Suprapubic skin (tissue), 4 donors: ENCODE data around the gene PJVK. TPM values are rescaled to one million over a fixed set of nuclear protein-coding genes. Genes with fewer than 3 reads are reported as not detected.
A peak's percentile ranks its signal among the peaks of the same experiment; 100 is the strongest.
"Not testable (repeated sequence)": the region's sequence is repeated elsewhere in the genome, so short reads cannot be mapped to it uniquely, and the experiment has no call there.

ENCODE experiments used
- DNase-seq, 2 donors: peaks; one replicate each; pipeline ENCODE4 v3.0.0-alpha.2; 2019; ENCODE audit warnings: low spot score in 2 of 2
- H3K27ac ChIP-seq: fragments of 200-600 bp; sonication (generic); one replicate; pipeline ENCODE4 v1.5.1; 2019
- H3K27me3 ChIP-seq: fragments of 200-600 bp; sonication (generic); one replicate; pipeline ENCODE4 v1.5.1; 2019
- H3K36me3 ChIP-seq: fragments of 200-600 bp; sonication (generic); one replicate; pipeline ENCODE4 v1.5.1; 2019
- H3K4me1 ChIP-seq: fragments of 200-600 bp; sonication (generic); one replicate; pipeline ENCODE4 v1.5.1; 2019
- H3K4me3 ChIP-seq: fragments of 200-600 bp; sonication (generic); one replicate; pipeline ENCODE4 v1.5.1; 2019; ENCODE audit warnings: mild to moderate bottlenecking
- H3K9me3 ChIP-seq: fragments of 200-600 bp; sonication (generic); one replicate; pipeline ENCODE4 v1.5.1; 2019
- CTCF ChIP-seq, 2 donors: fragments of 200-600 bp in 1 of 2; fragments of 450-650 bp in 1 of 2; sonication (generic) in 1 of 2; IDR thresholded peaks; one replicate each; pipeline ENCODE4 v1.5.1; 2016 to 2019; ENCODE audit warnings: antibody characterized with exemption in 2 of 2, mild to moderate bottlenecking in 1 of 2, moderate library complexity in 1 of 2
- EP300 ChIP-seq: sonication (generic); formaldehyde crosslinking; IDR thresholded peaks from one replicate; pipeline ENCODE4 v1.6.1; 2017; ENCODE audit warnings: antibody characterized with exemption
- POLR2A ChIP-seq, 2 donors: fragments of 450-650 bp; IDR thresholded peaks; one replicate each; pipeline ENCODE4 v1.6.1; 2017; ENCODE audit warnings: antibody characterized with exemption in 2 of 2, mild to moderate bottlenecking in 2 of 2, moderate library complexity in 2 of 2
- POLR2AphosphoS5 ChIP-seq, 3 donors: sonication (generic); formaldehyde crosslinking; IDR thresholded peaks; one replicate each; pipeline ENCODE4 v1.6.1; 2017; ENCODE audit warnings: antibody characterized with exemption in 3 of 3
- WGBS: methylation state at CpG from one replicate; pipeline ENCODE4 v1.1.5; 2018; 5-methylcytosine and 5-hydroxymethylcytosine counted together
- total RNA-seq, 4 donors: library from RNA; depleted of rRNA; stranded (reverse); fragments of >200 nt; gene quantifications; one replicate each; pipeline ENCODE4 v1.1.0, GENCODE V29; 2016

PJVK gene
- total RNA-seq, 4 donors from 2014 or later = 1.7 to 6.6 (median 2.7) TPM

GRCh38 chr2:178452334-178452733 is 1.2 kb downstream of the PJVK start:
- Histone ChIP-seq H3K4me1 (peaks cover 32% of the 10 kb centered on the region), H3K27me3 (no peaks in the 10 kb centered on the region), H3K27ac (peak overlapping the region; percentile 100), H3K9me3 (no peaks in the 10 kb centered on the region), H3K4me3 (peak overlapping the region; percentile 99), H3K36me3 (peaks cover 8% of the 10 kb centered on the region)
- 91% methylated on average over 2 of the region's 2 CpGs for WGBS
- no peak for DNase-seq
- TF ChIP-seq POLR2AphosphoS5 (IDR thresholded peaks at IDR 0.05) = no peak
- TF ChIP-seq CTCF (IDR thresholded peaks at IDR 0.05) = no peak
- no peak for TF ChIP-seq EP300
- TF ChIP-seq POLR2A (IDR thresholded peaks at IDR 0.05) = no peak

- no peaks in the 10 kb centered on the region for H3K27me3 ChIP-seq
- H3K4me3 ChIP-seq = no peak overlapping the region
- TF ChIP-seq POLR2AphosphoS5 (IDR thresholded peaks at IDR 0.05) (no peak), CTCF (IDR thresholded peaks at IDR 0.05) (no peak), POLR2A (IDR thresholded peaks at IDR 0.05) (no peak), EP300 (no peak)
- WGBS = 65% methylated on average over 5 of the region's 5 CpGs
- no peaks in the 10 kb centered on the region for H3K9me3 ChIP-seq
- peaks cover 7% of the 10 kb centered on the region for H3K36me3 ChIP-seq
- no peak for DNase-seq
- H3K4me1 ChIP-seq = peaks cover 32% of the 10 kb centered on the region
- H3K27ac ChIP-seq = no peak overlapping the region
Measured at GRCh38 chr2:178452870-178453269, 1.7 kb downstream of the PJVK start.

GRCh38 chr2:178455947-178456346 is 4.8 kb downstream of the PJVK start:
- H3K27me3 ChIP-seq = no peaks in the 10 kb centered on the region
- no peak for DNase-seq
- 89% methylated on average over 5 of the region's 5 CpGs for WGBS
- H3K4me3 ChIP-seq = no peak overlapping the region
- H3K4me1 ChIP-seq = peaks cover 8% of the 10 kb centered on the region
- H3K27ac ChIP-seq = no peak overlapping the region
- TF ChIP-seq EP300 = no peak
- TF ChIP-seq POLR2AphosphoS5 (IDR thresholded peaks at IDR 0.05) = no peak
- TF ChIP-seq CTCF (IDR thresholded peaks at IDR 0.05) = no peak
- TF ChIP-seq POLR2A (IDR thresholded peaks at IDR 0.05) = no peak
- no peaks in the 10 kb centered on the region for H3K9me3 ChIP-seq
- H3K36me3 ChIP-seq = no peaks in the 10 kb centered on the region

- no peaks in the 10 kb centered on the region for H3K9me3 ChIP-seq
- H3K4me3 ChIP-seq = no peak overlapping the region
- no peak overlapping the region for H3K27ac ChIP-seq
- H3K4me1 ChIP-seq = peaks cover under 1% of the 10 kb centered on the region
- H3K36me3 ChIP-seq = no peaks in the 10 kb centered on the region
- 95% methylated on average over 11 of the region's 11 CpGs for WGBS
- TF ChIP-seq POLR2A (IDR thresholded peaks at IDR 0.05) (no peak), CTCF (IDR thresholded peaks at IDR 0.05) (no peak), POLR2AphosphoS5 (IDR thresholded peaks at IDR 0.05) (no peak), EP300 (no peak)
- DNase-seq = no peak
- H3K27me3 ChIP-seq = no peaks in the 10 kb centered on the region
Measured at GRCh38 chr2:178457390-178457886, 6.3 kb downstream of the PJVK start.

GRCh38 chr2:178469219-178469849 is 18.2 kb downstream of the PJVK start:
- H3K27me3 ChIP-seq = no peaks in the 10 kb centered on the region
- H3K36me3 ChIP-seq = peaks cover 11% of the 10 kb centered on the region
- TF ChIP-seq POLR2A (IDR thresholded peaks at IDR 0.05) (no peak), POLR2AphosphoS5 (IDR thresholded peaks at IDR 0.05) (no peak), CTCF (IDR thresholded peaks at IDR 0.05) (no peak), EP300 (no peak)
- H3K9me3 ChIP-seq = no peaks in the 10 kb centered on the region
- H3K4me1 ChIP-seq = no peaks in the 10 kb centered on the region
- no peak for DNase-seq
- 92% methylated on average over 7 of the region's 7 CpGs for WGBS
- H3K27ac ChIP-seq = no peak overlapping the region
- no peak overlapping the region for H3K4me3 ChIP-seq

DNA sequence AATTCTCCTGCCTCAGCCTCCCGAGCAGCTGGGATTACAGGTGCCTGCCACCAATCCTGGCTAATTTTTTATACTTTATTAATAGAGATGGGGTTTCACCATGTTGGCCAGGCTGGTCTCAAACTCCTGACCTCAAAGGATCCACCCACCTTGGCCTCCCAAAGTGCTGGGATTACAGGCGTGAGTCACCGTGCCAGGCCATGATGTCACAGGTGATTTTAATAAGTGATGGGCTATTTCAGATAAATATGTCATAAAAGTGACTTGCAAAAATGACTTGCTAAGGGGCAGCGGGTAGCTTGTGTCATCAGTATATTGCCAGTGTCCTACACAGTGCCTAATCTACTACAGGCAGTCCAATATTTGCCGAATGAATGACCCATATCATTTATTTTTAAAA is 20.1 kb downstream of the PJVK start:
- not testable (repeated sequence) for H3K4me3 ChIP-seq, H3K9me3 ChIP-seq
- 96% methylated on average over 5 of the region's 5 CpGs for WGBS

More for the DNA sequence above, 20.1 kb downstream of the PJVK start:
- H3K4me1 ChIP-seq, H3K27me3 ChIP-seq, H3K27ac ChIP-seq, DNase-seq: not testable (repeated sequence)
- peaks cover 11% of the 10 kb centered on the region for H3K36me3 ChIP-seq
